AG10803 (cell line): Measurements from ENCODE around the gene EPHB1.
"Not testable (repeated sequence)": the region's sequence is repeated elsewhere in the genome, so short reads cannot be mapped to it uniquely, and the experiment has no call there.

ENCODE experiments used
- DNase-seq: peaks from one replicate; pipeline ENCODE4 v3.0.0; 2010; ENCODE audit warnings: low read depth
- H3K4me3 ChIP-seq: 2 replicates; pipeline ENCODE4 v1.5.1; 2011; ENCODE audit warnings: mild to moderate bottlenecking, low read length, control low read depth
- TF ChIP-seq, protein P1 (sequence below): conservative IDR thresholded peaks from 2 replicates; pipeline ENCODE4 v1.5.1; 2011; ENCODE audit warnings: mild to moderate bottlenecking, low read length, control low read depth, inconsistent platforms

Gene EPHB1

DNA sequence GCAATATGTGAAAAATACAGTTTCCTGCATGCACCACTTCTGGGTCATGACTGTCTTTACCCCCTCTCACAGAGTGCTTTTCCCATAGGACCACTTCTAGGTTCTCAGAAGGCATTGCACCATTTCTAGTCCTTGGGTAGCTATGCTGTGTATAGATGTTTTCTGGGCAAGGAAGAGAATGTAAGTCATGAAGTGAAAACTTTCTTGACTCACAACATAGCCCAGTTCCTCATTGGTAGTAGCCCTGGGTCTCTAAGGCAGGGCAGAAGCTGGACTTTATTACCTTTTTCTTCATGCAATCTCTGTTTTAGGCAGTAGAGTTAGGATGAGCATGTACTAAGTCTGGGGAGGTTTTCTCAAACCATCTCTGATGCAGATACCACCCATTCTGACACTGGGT lies 203.1 kb downstream of the EPHB1 start:
- TF ChIP-seq, protein P1, sequence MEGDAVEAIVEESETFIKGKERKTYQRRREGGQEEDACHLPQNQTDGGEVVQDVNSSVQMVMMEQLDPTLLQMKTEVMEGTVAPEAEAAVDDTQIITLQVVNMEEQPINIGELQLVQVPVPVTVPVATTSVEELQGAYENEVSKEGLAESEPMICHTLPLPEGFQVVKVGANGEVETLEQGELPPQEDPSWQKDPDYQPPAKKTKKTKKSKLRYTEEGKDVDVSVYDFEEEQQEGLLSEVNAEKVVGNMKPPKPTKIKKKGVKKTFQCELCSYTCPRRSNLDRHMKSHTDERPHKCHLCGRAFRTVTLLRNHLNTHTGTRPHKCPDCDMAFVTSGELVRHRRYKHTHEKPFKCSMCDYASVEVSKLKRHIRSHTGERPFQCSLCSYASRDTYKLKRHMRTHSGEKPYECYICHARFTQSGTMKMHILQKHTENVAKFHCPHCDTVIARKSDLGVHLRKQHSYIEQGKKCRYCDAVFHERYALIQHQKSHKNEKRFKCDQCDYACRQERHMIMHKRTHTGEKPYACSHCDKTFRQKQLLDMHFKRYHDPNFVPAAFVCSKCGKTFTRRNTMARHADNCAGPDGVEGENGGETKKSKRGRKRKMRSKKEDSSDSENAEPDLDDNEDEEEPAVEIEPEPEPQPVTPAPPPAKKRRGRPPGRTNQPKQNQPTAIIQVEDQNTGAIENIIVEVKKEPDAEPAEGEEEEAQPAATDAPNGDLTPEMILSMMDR, result no peak
- DNase-seq, result no peak
- H3K4me3 ChIP-seq, result no peak overlapping the region

DNA sequence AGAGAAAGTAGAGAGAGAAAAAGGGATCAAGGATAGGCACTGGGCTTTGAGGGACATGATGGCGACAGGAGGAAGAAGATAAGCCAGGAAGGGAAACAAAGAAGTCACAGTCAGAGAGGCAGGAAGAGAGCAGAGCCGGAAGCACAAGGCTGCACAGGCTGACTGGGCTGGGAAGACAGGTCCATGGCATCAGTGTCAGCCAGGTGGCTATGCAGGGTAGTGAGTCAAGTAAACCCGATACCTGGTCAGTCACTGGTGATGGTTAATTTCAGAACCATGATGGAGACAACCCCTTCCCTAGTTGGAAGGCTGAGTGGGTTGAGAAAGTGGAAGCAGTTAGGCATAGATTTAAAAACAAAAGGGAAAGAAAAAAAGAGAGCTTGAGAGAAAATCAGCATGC lies 203.8 kb downstream of the EPHB1 start:
- no peak overlapping the region for H3K4me3 ChIP-seq
- TF ChIP-seq, protein P1, result no peak
- DNase-seq, result no peak

DNA sequence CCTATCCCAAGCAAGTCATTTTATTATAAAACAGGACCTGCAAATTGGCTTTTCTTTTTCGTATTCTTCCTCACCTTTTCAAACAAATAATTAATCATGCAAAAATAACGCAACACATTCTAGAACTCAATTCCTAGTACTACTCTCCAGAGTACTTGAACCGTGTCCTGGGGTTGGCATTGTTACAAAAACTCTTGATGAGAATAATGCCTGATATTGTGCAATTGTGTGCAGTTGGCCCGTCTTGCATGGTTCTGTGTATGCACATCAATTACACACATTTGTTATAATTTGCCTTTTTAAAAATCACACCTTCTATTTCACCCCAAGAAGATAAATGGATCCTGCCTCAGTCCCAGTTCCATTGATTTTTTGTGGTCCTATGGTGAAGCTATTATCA lies 205.4 kb downstream of the EPHB1 start:
- no peak overlapping the region for H3K4me3 ChIP-seq
- no peak for DNase-seq
- TF ChIP-seq, protein P1, result no peak

DNA sequence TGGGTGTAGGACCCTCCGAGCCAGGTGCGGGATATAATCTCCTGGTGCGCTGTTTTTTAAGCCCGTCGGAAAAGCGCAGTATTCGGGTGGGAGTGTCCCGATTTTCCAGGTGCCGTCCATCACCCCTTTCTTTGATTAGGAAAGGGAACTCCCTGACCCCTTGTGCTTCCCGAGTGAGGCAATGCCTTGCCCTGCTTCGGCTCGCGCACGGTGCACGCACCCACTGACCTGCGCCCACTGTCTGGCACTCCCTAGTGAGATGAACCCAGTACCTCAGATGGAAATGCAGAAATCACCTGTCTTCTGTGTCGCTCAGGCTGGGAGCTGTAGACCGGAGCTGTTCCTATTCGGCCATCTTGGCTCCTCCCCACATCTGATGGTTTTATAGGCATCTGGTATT lies 210.6 kb downstream of the EPHB1 start:
- not testable (repeated sequence) for DNase-seq, H3K4me3 ChIP-seq

DNA sequence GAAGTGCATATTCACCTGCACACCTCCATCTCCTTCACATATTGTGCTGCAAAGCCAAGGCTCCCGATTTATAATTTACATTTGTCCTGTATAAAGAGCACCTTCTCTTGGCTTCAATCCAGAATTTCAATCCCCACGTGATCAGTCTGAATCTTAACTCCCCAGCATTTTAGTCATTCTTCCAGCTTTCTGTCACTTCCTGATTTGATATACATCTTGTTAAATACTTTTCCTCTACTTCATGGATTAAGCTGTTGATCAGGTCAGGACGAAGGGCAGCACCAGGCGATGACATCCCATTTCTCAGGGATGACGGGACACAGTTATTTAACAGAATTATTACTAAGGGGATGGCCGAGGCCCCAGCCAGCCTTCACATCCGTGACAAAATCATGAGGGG lies 212.5 kb downstream of the EPHB1 start:
- H3K4me3 ChIP-seq, result no peak overlapping the region
- TF ChIP-seq, protein P1, result no peak
- DNase-seq, result peak; percentile 15

GRCh38 chr3:135008326-135008725 lies 213.3 kb downstream of the EPHB1 start:
- TF ChIP-seq, protein P1, result no peak

GRCh38 chr3:135009014-135009413 lies 214.0 kb downstream of the EPHB1 start:
- TF ChIP-seq, protein P1, result no peak
- H3K4me3 ChIP-seq, result no peak overlapping the region
- no peak for DNase-seq

More at GRCh38 chr3:135008326-135008725, 213.3 kb downstream of the EPHB1 start:
- H3K4me3 ChIP-seq, result no peak overlapping the region
- no peak for DNase-seq

DNA sequence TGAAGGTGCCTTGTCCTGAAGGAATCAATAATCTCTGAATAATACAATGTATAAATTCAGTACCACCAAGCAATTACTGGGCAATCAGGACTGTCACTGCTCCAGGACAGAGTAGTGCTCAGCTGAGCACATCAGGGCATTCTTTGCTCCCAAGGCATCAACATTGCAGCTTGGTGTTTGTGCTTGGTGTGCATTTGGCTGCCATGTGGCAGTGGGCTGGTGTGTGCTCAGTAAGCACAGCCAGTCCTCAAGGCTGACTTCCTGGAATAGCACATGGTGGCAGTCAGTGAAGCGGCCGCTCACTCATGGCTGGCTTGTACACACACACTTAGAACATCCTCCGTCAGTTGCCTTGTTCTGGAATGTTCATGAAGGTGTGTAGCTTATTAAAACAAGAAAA lies 217.0 kb downstream of the EPHB1 start:
- TF ChIP-seq, protein P1, result no peak
- DNase-seq, result no peak
- no peak overlapping the region for H3K4me3 ChIP-seq
